ENCODE data around the gene PAXIP1.

The PAXIP1 gene

GRCh38 chr7:154996756-154997155 lies 6.2 kb downstream of the PAXIP1 start:
- DNase-seq (ENCODE audit: low spot score) = no peak

GRCh38 chr7:154996101-154996500 lies 6.8 kb downstream of the PAXIP1 start:
- DNase-seq (ENCODE audit: low spot score) = no peak

GRCh38 chr7:154994996-154995395 lies 7.9 kb downstream of the PAXIP1 start:
- DNase-seq (ENCODE audit: low spot score) = no peak

- no peak for DNase-seq (ENCODE audit: low spot score)
Observed at GRCh38 chr7:154990964-154991540, 11.9 kb downstream of the PAXIP1 start.

GRCh38 chr7:154987571-154987970 lies 15.4 kb downstream of the PAXIP1 start:
- DNase-seq (ENCODE audit: low spot score) = no peak

- no peak for DNase-seq (ENCODE audit: low spot score)
Observed at GRCh38 chr7:154986200-154986945, 16.6 kb downstream of the PAXIP1 start.

- DNase-seq (ENCODE audit: low spot score) = no peak
Observed at GRCh38 chr7:154985230-154985629, 17.7 kb downstream of the PAXIP1 start.

- DNase-seq (ENCODE audit: low spot score) = no peak
Observed at GRCh38 chr7:154984601-154985188, 18.2 kb downstream of the PAXIP1 start.

GRCh38 chr7:154978017-154978416 lies 24.9 kb downstream of the PAXIP1 start:
- DNase-seq (ENCODE audit: low spot score) = no peak

- DNase-seq (ENCODE audit: low spot score) = no peak
Observed at GRCh38 chr7:154977250-154977649, 25.7 kb downstream of the PAXIP1 start.

- no peak for DNase-seq (ENCODE audit: low spot score)
Observed at GRCh38 chr7:154976844-154977243, 26.1 kb downstream of the PAXIP1 start.

GRCh38 chr7:154975984-154976383 lies 26.9 kb downstream of the PAXIP1 start:
- DNase-seq (ENCODE audit: low spot score) = no peak

GRCh38 chr7:154973381-154973780 lies 29.5 kb downstream of the PAXIP1 start:
- DNase-seq (ENCODE audit: low spot score) = no peak

- no peak for DNase-seq (ENCODE audit: low spot score)
Observed at GRCh38 chr7:154968336-154969001, 34.5 kb downstream of the PAXIP1 start.

GRCh38 chr7:154967401-154967955 lies 35.4 kb downstream of the PAXIP1 start:
- DNase-seq (ENCODE audit: low spot score) = no peak

- DNase-seq (ENCODE audit: low spot score) = no peak
Observed at GRCh38 chr7:154965014-154965413, 37.9 kb downstream of the PAXIP1 start.

GRCh38 chr7:154960063-154960790 lies 42.7 kb downstream of the PAXIP1 start:
- DNase-seq (ENCODE audit: low spot score) = peak; percentile 17

- DNase-seq (ENCODE audit: low spot score) = no peak
Observed at GRCh38 chr7:154956427-154956826, 46.5 kb downstream of the PAXIP1 start.

- peak; percentile 24 for DNase-seq (ENCODE audit: low spot score)
Observed at GRCh38 chr7:154953006-154953684, 49.8 kb downstream of the PAXIP1 start.

- no peak for DNase-seq (ENCODE audit: low spot score)
Observed at GRCh38 chr7:154950960-154951359, 52.0 kb downstream of the PAXIP1 start.

- DNase-seq (ENCODE audit: low spot score) = no peak
Observed at GRCh38 chr7:154947604-154948003, 55.3 kb downstream of the PAXIP1 start.

Measured in HuH-7.5 (cell line).